Calu3 (cell line): Measurements from ENCODE around the gene TSBP1. TPM values are rescaled to one million over a fixed set of nuclear protein-coding genes. Genes with fewer than 3 reads are reported as not detected.

Source experiments
- BruUV-seq: library from RNA; stranded (reverse); fragments of 400-500 nt; replicated peaks from 2 replicates; lab custom pipeline; 2021; lab: Mats Ljungman, UMichigan
- CTCF ChIA-PET: fragments of 300-600 bp; sonication (Branson Sonifier 250); formaldehyde crosslinking; loops from one replicate; lab custom pipeline; 2022; ENCODE audit warnings: antibody characterized with exemption; lab: Charles Lee
- DNase-seq: peaks from one replicate; pipeline ENCODE4 v3.0.0; 2022
- H3K27ac Mint-ChIP-seq: one replicate; pipeline ENCODE4 v1.8.0; 2022; ENCODE audit warnings: mixed read lengths; ENCODE audit not compliant: unreplicated experiment
- H3K27me3 Mint-ChIP-seq: one replicate; pipeline ENCODE4 v1.8.0; 2022; ENCODE audit warnings: mixed read lengths; ENCODE audit not compliant: unreplicated experiment
- H3K36me3 Mint-ChIP-seq: one replicate; pipeline ENCODE4 v1.8.0; 2022; ENCODE audit warnings: mild to moderate bottlenecking, moderate library complexity, mixed read lengths; ENCODE audit not compliant: insufficient read depth, unreplicated experiment
- H3K4me1 Mint-ChIP-seq: one replicate; pipeline ENCODE4 v1.8.0; 2022; ENCODE audit warnings: mild to moderate bottlenecking, low read depth, mixed read lengths; ENCODE audit not compliant: unreplicated experiment
- H3K4me3 Mint-ChIP-seq: one replicate; pipeline ENCODE4 v1.8.0; 2022; ENCODE audit warnings: mild to moderate bottlenecking, low read depth, moderate library complexity, mixed read lengths; ENCODE audit not compliant: unreplicated experiment
- H3K9me3 Mint-ChIP-seq: one replicate; pipeline ENCODE4 v1.8.0; 2022; ENCODE audit warnings: low read depth, mixed read lengths; ENCODE audit not compliant: unreplicated experiment
- intact Hi-C: fragments of 100-400 bp; cut with micrococcal nuclease; formaldehyde crosslinking; loops from one replicate; pipeline ENCODE4 v1.10.0; 2022; ENCODE audit not compliant: unreplicated experiment
- total RNA-seq: library from RNA; stranded (reverse); gene quantifications from 2 replicates; pipeline ENCODE4 v1.2.3, GENCODE V29; 2022
- TF ChIP-seq, protein P1 (sequence below): fragments of 200-600 bp; IDR thresholded peaks from one replicate; pipeline ENCODE4 v1.8.0; 2022; ENCODE audit warnings: antibody characterized with exemption; ENCODE audit not compliant: unreplicated experiment

The TSBP1 gene
- total RNA-seq, 1 experiment from 2014 or later, result not detected

DNA sequence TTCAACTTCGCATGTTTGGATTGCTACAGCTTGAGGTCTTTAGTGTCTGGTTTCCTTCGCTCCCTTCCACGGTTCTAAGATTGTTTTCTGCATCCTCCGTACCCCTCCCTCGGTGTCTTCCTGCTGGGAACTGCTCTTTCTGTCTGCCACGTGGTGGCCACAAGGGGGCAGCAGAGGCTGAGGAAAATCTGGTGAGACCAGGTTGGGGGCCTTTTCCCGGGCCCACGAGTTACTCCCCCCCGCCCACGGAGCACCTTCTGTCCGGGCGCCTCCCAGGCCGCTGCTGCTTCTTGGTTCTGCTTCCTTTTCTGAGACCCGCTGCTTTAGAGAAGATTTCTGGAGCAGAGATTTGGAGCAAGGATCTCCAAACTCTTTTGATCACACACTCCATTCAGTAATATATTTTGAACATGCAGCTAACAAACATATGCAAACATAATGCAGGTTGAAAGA lies 126.7 kb downstream of the TSBP1 start:
- no peak overlapping the region for H3K27ac Mint-ChIP-seq
- H3K4me1 Mint-ChIP-seq, result peaks cover 9% of the 10 kb centered on the region
- TF ChIP-seq, protein P1, sequence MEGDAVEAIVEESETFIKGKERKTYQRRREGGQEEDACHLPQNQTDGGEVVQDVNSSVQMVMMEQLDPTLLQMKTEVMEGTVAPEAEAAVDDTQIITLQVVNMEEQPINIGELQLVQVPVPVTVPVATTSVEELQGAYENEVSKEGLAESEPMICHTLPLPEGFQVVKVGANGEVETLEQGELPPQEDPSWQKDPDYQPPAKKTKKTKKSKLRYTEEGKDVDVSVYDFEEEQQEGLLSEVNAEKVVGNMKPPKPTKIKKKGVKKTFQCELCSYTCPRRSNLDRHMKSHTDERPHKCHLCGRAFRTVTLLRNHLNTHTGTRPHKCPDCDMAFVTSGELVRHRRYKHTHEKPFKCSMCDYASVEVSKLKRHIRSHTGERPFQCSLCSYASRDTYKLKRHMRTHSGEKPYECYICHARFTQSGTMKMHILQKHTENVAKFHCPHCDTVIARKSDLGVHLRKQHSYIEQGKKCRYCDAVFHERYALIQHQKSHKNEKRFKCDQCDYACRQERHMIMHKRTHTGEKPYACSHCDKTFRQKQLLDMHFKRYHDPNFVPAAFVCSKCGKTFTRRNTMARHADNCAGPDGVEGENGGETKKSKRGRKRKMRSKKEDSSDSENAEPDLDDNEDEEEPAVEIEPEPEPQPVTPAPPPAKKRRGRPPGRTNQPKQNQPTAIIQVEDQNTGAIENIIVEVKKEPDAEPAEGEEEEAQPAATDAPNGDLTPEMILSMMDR, result peak; percentile 99
- peaks cover 47% of the 10 kb centered on the region for H3K27me3 Mint-ChIP-seq
- no peaks in the 10 kb centered on the region for H3K9me3 Mint-ChIP-seq
- CTCF ChIA-PET, result interaction anchor here (0.7 to 1.3 kb wide), 6 partner anchors 49 to 1331 kb away, joined by 3 to 9 read pairs (median 4); partner anchors contain the start of gene VARS2
- peak; percentile 91 for DNase-seq
- no peaks in the 10 kb centered on the region for H3K36me3 Mint-ChIP-seq
- no TSS peak for BruUV-seq
- peak overlapping the region; percentile 1 for H3K4me3 Mint-ChIP-seq
- intact Hi-C loops, result loop anchor here (1.0 to 5.0 kb wide), 3 partner anchors 168 to 1368 kb away; no protein-coding TSS in a partner anchor

GRCh38 chr6:32244270-32244669 lies 127.4 kb downstream of the TSBP1 start:
- intact Hi-C loops, result loop anchor here (2.0 kb wide), 1 partner anchor 169 kb away; no protein-coding TSS in a partner anchor
- H3K4me1 Mint-ChIP-seq, result peaks cover 9% of the 10 kb centered on the region
- no peak overlapping the region for H3K4me3 Mint-ChIP-seq
- H3K27me3 Mint-ChIP-seq, result peaks cover 51% of the 10 kb centered on the region
- DNase-seq, result no peak
- TF ChIP-seq, protein P1, result no peak
- no peaks in the 10 kb centered on the region for H3K36me3 Mint-ChIP-seq
- BruUV-seq, result no TSS peak
- CTCF ChIA-PET, result interaction anchor here (0.7 kb wide), 1 partner anchor 49 kb away, joined by 3 read pairs; no protein-coding TSS in a partner anchor
- H3K27ac Mint-ChIP-seq, result no peak overlapping the region
- no peaks in the 10 kb centered on the region for H3K9me3 Mint-ChIP-seq

Other genes starting within 250 kb of the TSBP1 start
- gene ATF6B, start 243.7 kb downstream of the TSBP1 start, total RNA-seq, result 185 and 196 TPM in 2 replicates
- 13.8 and 15.6 TPM in 2 replicates for gene FKBPL, start 241.6 kb downstream of the TSBP1 start, total RNA-seq
- gene PRRT1, start 220.0 kb downstream of the TSBP1 start, total RNA-seq, result 1.7 and 2.9 TPM in 2 replicates
- 29.1 and 31.0 TPM in 2 replicates for gene PPT2, start 217.8 kb downstream of the TSBP1 start, total RNA-seq
- gene EGFL8, start 207.3 kb downstream of the TSBP1 start, total RNA-seq, result 18.8 and 20.2 TPM in 2 replicates
- gene AGPAT1, start 195.8 kb downstream of the TSBP1 start, total RNA-seq, result 138 and 139 TPM in 2 replicates
- gene RNF5, start 193.5 kb downstream of the TSBP1 start, total RNA-seq, result 85.4 and 89.6 TPM in 2 replicates
- 14.3 and 14.4 TPM in 2 replicates for gene AGER, start 187.7 kb downstream of the TSBP1 start, total RNA-seq
- 122 and 141 TPM in 2 replicates for gene PBX2, start 181.7 kb downstream of the TSBP1 start, total RNA-seq
- gene GPSM3, start 179.3 kb downstream of the TSBP1 start, total RNA-seq, result 6.2 and 6.3 TPM in 2 replicates
- gene NOTCH4, start 147.8 kb downstream of the TSBP1 start, total RNA-seq, result 4.7 and 5.7 TPM in 2 replicates
- not detected in 2 replicates for gene BTNL2, start 35.3 kb upstream of the TSBP1 start, total RNA-seq
- 173 and 283 TPM in 2 replicates for gene HLA-DRA, start 68.0 kb upstream of the TSBP1 start, total RNA-seq
- gene HLA-DRB5, start 158.4 kb upstream of the TSBP1 start, total RNA-seq, result 13.7 and 16.1 TPM in 2 replicates
- gene HLA-DRB1, start 217.9 kb upstream of the TSBP1 start, total RNA-seq, result 111 and 141 TPM in 2 replicates